ENCODE data around the gene GPR84.
A peak's percentile ranks its signal among the peaks of the same experiment; 100 is the strongest.

GPR84 gene

DNA sequence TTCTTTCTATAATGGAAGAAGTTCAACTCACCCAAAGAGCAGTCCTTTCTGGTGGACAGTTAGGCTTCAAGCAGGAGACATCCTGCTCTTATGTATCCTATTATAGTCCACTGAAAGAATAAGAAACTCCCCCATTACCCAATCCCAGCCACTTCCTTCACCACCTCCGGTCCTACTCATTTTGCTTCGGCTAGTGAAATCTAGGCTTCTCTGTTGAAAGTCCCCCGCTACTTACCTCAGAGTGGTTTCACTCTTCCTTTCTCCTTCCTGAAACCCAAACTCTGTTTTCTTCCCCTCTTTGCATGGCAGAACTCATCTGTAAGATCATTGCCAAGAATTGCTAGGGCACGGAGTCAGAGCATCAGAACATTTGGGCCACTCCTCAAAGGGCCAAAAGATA is at the start of gene GPR84:
Gene GPR84 (minus strand): TSS at position 74 of the 400 bp plus-strand sequence. CDS start 635 bp downstream, outside the sequence.
- DNase-seq (ENCODE audit: low read depth) = no peak

DNA sequence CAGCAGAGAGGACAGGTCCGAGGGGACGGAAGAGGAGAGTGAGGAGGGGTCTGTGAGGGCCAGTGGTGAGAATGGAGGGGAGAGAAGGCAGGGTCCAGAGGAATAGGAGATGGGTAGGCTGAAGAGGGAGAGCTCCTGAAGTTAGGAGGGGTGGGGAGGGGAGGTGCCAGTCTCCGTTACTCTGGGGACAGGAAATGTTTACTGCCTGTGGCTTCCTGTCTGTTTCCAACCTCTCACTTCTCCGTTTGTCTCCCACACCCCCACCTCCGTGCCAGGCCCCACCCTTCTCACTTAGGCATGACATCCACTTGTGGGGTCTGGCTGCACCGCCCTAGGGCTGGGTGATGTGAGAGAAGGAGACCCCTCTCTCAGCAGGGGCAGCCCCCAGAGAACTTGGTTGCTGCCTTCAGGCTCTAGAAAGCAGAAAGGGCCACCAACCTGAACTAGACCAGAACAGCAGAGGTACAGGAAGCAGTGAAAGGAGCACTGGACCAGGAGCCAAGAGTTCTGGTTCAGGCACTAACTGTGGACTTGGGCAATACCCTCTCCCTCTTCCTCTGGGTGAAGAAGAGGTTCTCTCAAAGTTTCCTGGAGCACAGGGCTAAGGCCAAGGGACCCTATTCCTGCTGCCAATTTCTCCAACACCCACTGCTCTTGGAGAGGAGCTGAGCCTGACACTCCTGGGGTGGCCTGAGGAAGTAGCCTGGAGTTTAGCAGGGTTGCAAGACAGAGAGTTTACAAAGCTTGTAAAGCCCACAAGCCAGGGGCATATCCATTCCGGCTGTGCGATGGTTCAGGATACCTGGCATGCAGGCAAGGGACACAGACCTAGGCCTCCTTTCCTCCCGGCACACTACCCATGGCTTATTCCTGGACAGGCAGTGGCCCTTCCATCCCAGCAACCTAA is 49.3 kb upstream of the GPR84 start:
- peak; percentile 50 for DNase-seq (ENCODE audit: low read depth)

DNA sequence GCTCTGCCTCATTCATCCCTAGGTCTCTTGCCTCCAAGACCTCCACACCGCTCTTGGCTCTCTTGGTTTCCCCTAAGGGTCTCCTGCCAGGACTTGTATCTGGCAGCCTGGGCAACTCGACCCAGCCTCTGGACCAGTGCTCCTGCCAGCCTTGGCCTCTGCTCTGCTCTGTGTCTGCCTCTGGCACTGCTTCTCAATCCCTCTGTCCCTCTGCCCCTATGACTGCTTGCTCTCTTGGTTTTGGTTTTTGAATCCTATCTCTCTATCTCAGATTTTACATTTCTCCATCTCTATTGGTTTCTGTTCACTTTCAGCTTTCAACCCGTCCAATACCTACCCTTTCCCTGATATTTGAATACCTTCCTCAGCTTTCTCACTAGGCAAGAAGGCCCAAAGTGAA is 48.5 kb upstream of the GPR84 start:
- no peak for DNase-seq (ENCODE audit: low read depth)

DNA sequence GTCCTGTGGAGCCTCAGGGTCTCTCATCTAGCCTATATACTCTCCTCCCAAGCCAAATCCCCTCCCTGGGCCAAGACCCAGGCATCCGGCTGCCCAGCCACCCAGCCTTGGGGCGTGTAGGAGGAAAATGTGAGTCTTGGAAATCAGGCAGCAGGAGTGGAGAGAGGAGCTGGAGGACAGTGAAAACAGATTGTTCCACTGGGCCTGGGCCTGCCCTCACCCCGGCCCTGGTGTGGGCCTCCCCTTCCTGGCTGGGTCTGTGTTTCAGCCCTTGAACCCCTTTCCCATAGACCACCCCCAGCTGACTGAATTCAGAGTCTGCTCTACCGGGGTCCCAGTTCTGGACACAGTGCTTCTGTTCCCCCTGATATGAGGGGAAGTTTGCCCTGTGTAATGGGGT is 48.1 kb upstream of the GPR84 start:
- DNase-seq (ENCODE audit: low read depth) = no peak

DNA sequence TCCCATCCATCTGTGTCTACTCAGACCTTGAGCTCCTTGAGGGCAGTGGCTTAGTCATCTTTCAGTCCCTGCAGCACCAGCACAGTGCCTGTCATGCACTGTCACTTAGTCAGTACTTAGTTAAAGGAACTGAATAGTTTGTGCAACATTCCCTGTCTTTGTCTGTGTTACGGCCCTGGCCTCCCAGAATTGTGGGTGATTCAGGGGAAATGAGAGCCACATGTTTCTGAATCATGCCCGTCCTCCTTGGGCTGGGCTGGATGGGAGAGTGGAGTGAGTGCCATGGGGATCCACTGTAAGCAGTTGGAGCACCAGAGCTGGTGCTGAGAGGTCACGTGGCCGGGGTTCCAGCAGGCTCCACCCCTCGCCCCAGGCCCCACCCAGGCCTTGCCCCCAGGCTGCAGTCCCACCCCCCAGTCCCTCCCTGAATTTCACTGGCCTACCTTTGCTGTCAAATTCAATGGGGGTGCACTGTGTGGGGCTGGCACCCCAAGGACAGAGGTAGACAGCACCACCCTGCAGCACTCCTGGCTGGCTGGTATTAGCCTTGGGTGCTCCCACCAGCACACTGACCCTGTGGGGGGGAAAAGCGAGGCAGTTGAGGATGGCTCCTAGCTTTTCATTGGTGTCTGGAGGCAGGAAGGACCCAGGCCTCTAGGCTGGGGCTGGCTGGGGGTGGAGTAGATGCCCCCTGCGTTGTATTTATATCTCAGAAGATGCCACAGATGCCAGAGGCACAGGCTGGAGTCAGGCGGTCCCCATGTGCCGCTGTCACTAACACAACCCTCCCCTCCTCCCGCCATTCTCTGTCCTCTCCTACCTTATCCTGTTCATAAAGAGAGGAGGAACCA is 47.3 kb upstream of the GPR84 start:
- peak; percentile 36 for DNase-seq (ENCODE audit: low read depth)

GRCh38 chr12:54409267-54409666 is 45.0 kb upstream of the GPR84 start:
- DNase-seq (ENCODE audit: low read depth) = no peak

DNA sequence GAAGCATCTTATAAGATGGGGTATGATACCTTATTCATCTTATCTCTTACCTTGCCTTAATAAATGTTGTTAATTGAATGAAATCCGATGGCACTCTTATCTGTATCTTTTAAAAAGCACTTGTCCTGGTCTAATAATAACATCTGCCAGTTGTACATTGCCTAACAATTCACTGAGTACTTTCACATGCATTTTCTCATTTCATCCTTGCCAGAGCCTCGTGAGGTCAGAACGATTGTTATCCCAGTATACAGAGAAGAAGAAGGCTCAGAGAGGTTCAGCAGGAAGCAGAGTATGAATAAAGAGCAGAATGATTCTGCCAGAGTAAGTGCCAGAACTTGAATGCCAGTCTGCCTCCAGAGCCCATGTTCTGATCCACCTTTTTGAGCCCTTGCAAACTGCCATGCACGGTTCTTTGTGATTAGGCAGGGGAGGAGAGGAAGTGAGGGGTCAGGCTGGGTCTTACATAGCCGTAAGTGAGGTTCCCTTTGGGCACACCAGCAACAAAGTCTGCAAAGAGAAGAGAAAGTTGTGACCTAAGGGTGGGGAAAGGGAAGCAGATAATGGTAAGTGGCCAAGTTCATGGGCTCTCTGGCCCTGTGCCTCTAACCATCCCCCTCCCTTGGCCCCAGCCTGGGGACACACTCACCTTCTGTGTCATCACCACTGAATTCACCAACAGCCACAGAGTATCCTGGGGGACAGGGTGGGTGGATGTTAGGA is 43.1 kb upstream of the GPR84 start:
- DNase-seq (ENCODE audit: low read depth) = no peak

DNA sequence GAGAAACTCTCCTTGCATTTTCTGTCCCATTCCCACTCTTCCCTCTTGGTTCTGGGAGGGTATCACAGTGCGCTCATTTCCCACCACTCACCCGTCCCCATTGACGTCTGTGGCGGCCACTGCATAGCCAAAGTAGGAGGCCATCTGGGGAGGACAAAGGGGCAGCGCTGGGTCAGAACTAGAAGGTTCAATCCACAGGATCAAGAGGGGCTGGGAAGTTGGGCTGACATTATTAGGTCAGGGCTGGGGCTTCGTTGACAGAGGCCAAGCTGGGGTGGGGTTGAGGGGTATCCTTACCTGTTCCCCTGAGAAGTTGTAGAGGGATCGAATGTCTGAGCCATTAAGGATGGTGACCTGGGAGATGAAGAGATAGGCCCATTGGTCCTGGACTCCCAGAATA is 41.3 kb upstream of the GPR84 start:
- no peak for DNase-seq (ENCODE audit: low read depth)

DNA sequence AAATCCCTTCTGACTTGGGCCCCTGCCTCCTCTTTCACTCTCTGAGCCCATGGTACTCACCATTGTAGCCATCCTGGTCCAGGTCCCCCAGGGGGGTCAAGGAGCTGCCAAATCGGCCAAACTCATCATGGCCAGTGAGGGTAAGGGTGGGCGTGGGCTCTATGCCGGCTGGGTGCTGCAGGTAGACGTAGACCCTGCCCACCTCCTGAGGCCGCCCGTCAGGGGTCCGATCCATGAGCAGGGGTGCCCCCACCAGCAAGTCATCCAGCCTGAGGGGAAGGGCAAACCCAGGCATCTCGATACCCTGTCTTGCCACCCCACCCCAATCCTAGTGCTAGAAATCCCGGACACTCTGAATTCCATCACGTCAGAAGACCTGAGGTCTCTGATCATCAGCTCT is 40.8 kb upstream of the GPR84 start:
- DNase-seq (ENCODE audit: low read depth) = no peak

- peak; percentile 55 for DNase-seq (ENCODE audit: low read depth)
These were observed 40.0 kb upstream of the GPR84 start for GRCh38 chr12:54404061-54405004.

- no peak for DNase-seq (ENCODE audit: low read depth)
These were observed 36.8 kb upstream of the GPR84 start for GRCh38 chr12:54401119-54401518.

DNA sequence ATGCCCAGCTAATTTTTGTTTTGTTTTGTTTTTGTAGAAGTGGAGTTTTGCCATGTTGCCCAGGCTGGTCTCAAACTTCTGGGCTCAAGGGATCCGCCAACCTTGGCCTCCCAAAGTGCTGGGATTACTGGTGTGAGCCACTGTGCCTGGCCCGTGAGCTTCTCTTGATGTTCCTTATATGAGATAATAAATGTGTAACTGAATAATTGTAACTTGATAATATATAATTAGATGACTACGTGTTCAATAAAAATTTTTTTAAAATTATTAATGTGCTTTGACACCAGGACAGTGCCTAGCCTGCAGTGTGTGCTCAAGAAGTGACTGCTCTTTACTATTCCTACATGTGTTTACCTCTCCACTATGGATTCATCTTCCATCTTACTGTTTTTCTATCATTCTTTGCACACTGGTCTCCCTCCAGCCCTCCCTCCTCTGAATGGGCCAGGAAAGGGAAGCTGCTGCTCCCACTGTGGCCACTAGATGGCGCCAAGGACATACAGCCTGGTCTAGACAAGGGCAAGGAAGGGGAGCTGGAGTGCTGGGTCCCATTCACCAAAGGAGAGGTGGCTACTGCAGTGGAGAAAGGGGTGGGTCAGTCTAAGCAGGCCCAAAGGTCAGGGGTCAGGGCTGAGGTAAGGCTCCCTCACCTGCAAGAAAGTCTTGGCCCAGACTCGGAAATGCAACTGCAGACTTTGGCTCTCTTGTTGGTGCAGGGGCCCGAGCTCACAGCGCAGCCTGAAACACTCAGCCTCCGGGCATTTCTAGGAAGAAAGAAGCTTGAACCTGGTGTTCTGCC is 34.9 kb upstream of the GPR84 start:
- DNase-seq (ENCODE audit: low read depth) = peak; percentile 82

DNA sequence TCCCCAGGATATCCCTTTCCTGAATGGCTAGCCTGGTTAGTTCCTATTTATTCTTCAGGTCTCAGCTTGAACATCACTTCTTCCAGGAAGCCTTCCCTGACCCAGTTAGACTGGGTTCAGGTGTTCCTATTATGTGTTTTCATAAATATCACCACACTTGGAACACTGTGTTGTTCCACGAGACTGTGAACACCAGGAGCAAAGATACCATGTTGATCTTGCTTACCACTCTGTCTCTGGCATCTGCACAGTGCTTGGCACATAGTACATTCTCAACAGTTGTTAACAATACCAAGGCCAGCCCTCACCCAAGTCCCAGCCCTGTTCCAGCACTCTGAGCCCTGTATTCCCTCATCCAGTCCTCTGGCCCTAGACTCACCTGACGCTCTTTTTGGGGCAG is 33.9 kb upstream of the GPR84 start:
- no peak for DNase-seq (ENCODE audit: low read depth)

DNA sequence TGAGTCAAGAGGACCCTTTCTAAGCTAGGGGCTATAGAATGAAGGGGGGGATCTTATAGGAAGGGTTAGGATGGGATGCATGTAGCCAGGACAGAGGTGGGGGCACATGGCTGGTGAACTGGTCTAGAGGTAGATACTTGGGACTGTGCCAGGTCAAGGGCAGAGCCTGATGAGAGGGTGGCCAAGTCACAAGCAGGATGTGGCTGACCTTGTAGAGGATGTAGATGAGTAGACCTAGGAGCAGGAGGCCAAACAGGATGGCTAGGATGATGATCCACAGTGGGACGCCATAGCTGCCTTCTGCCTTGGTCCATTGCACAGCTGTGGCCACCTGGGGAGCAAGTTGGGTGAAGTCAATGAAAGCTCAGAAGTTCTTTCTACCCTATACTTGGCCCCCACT is 32.9 kb upstream of the GPR84 start:
- no peak for DNase-seq (ENCODE audit: low read depth)

DNA sequence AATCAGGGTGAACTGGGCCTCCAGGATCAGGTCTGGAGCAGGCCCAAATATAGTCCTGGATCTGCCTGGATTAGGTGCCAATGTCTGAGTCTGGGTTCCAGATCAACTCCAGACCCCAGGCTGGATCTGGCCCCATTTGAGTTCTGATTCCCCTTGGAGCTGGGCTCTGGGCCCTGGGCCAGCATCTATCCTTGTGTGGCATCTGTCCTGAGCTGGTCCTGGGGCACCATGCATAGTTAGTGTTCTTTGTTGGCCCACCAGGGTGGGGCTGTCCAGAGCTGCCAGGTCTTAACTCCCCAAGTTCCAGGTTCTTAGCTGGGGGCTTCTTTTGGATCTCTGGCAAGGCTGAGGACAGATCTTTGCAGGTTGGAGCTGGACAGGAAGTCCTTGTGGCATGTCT is 31.3 kb upstream of the GPR84 start:
- no peak for DNase-seq (ENCODE audit: low read depth)

DNA sequence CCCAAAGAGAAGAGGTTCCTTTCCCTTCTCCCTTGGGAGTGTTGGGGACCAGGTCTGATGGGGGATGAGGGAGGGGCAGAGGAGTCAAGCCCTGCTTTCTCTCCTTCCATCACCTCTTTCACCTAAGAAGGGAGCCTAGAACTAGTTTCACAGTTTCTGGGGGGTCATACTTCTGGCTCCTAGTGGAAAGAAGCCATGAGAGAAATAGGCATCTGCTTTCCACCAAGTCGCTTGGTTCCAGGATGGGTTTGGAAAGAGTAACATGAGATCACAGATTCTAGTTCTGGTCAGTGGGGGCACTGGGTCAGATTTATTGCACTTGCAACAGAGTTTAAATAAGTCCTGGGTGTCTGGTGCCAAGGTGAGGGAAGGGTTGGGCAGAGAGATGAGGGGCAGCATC is 30.7 kb upstream of the GPR84 start:
- no peak for DNase-seq (ENCODE audit: low read depth)

DNA sequence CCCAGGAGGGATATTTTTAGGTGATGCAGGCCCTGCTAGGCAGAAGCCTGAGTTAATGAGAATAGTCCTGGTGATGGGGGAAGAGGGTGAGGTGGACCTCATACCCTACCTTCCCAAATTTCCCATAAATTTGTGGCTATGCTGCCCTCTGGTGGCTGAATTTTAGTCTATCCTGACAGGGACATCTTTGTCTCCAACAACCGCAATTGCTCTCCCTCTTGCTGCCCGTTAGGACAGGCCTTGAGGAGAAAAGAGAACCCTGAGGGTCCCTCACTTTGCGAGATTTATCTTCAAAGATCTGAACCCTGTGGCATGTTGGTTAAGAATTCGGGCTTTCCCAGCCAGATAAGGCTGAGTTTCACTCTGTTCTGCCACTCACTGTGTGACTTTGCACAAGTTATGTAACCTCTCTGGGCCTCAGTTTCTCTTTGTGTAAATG is 30.0 kb upstream of the GPR84 start:
- peak; percentile 38 for DNase-seq (ENCODE audit: low read depth)

DNA sequence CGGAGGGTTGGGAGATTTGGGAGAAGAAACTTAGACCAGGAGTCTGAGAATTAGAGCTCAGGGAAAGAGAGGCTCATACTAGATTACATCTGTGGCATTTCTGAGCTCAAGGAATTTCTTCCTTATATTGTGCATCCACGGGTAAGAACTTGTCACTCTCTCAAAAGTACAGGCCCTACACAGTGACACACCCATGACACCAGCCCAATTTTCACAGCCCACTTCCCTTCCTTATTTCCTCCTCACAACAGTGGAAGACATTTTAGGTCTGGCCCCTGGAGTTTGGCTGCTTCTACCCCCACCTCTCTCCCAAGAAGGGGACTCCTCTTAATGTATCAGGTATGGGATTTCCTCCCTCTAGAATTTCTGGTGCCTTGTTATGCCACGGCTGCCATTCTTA is 29.5 kb upstream of the GPR84 start:
- no peak for DNase-seq (ENCODE audit: low read depth)

DNA sequence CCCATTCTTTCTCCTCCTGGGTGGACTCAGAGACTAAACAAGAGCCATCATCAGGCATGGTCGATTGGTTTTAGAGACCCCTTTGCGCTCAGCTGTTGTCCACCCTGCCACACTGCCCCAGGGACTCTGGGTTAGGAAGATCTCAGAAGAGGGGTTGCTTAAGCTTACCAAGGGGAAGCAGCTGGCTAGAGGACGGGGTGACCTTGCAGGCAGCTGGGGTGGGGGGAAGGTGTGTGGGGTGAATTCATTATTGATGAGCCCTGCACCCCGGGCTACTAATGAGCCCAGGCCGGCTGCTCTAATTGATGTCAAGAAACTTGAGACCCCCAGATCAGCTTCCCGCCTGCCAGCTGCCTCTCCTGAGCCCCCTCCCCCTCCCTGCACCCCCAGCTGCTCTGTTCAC is 28.9 kb upstream of the GPR84 start:
- DNase-seq (ENCODE audit: low read depth) = no peak

GRCh38 chr12:54392485-54393206 is 28.4 kb upstream of the GPR84 start:
- DNase-seq (ENCODE audit: low read depth) = no peak

Data from activated T-cell treated with anti-CD3 and anti-CD28 coated beads for 24 hours (primary cell).